Dedifferentiated amniotic fluid mesenchymal stem cell (primary cell): ENCODE measurements around the gene TMC7.

ENCODE experiments used
- DNase-seq: peaks from one replicate; pipeline ENCODE4 v3.0.0-alpha.2; 2016; ENCODE audit errors: extremely low spot score

TMC7 gene

GRCh38 chr16:19029980-19030379 lies 46.2 kb downstream of the TMC7 start:
- DNase-seq, result no peak

DNA sequence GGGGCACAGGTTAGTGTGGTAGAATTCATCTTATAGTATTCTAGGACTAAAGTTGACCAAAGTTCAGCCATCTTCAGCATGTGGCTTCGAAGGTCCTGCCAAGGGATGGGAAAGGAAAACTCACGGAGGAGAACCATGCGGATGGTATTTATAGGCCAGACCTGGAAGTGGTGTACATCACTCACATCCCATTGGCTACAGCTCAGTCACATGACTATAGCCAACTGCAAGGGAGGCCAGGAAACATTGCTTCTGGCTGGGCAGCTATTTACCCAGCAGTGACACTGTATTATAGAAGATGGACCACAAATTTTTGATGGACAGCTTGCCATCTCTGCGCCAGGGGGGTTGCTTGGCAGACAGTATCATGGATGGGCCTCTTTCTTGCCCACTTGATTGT lies 48.0 kb downstream of the TMC7 start:
- DNase-seq, result no peak

- DNase-seq, result no peak
These were observed 50.0 kb downstream of the TMC7 start for GRCh38 chr16:19033761-19034160.

DNA sequence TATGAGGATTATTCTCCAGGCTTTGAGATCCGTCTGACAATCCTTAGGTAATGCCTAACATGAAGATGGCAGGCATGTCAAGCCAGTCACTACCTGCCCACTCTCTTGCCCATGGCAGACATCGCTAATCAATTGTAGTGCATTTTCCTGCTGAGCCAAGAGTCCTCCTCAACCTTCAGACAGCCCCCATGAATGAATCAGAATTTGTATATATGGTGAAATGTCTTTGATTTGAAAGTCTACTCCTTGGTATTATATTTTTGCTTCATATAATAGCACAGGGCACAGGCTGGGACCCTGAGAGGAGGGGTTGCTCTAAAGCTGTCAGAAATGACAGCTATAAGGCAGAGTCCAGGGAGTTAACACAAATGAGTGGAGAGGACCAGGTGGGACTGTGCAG lies 56.7 kb downstream of the TMC7 start:
- DNase-seq, result no peak

DNA sequence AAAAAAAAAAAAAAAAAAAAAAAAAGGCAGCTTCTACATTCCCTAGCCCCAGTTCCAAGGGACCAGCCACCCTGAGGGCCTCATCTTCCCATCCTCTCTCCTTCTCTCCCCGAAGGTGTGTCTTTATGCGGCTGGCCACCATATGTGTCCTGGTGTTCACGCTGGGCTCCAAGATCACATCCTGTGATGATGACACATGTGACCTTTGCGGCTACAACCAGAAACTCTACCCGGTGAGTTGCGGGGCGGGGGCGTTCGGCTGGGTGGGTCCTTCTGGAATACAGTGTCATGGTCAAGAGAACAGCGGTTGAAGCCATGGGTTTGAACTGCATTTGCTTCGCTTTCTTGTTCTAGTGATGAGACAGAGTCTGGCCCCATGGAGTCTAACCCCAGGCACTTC lies 61.0 kb downstream of the TMC7 start:
- no peak for DNase-seq

GRCh38 chr16:19046062-19046461 lies 62.3 kb downstream of the TMC7 start:
- DNase-seq, result no peak

GRCh38 chr16:19062706-19063105 lies 79.0 kb downstream of the TMC7 start:
- no peak for DNase-seq

DNA sequence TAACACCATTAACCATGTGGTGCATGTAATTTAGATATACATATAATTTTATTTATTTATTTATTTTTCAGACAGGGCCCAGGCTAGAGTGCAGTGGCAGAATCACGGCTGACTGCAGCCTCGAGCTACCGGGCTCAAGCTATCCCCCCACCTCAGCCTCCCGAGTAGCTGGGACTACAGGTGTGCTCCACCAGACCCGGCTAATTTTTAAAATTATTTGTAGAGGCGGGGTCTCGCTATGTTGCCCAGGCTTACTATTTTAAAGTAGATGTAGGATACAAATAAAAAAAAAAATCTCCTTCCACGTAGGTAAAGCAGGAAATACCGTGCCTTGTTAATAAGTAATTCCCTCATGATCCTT lies 83.2 kb downstream of the TMC7 start:
- DNase-seq, result no peak

GRCh38 chr16:19067349-19068236 lies 83.9 kb downstream of the TMC7 start, which contains the start of gene COQ7:
Gene COQ7, plus strand, starts transcription at chr16:19067614. Its CDS starts 51 bp downstream, at chr16:19067665.
- DNase-seq, result peak; percentile 100

- no peak for DNase-seq
These were observed 84.6 kb downstream of the TMC7 start for GRCh38 chr16:19068237-19068815.

DNA sequence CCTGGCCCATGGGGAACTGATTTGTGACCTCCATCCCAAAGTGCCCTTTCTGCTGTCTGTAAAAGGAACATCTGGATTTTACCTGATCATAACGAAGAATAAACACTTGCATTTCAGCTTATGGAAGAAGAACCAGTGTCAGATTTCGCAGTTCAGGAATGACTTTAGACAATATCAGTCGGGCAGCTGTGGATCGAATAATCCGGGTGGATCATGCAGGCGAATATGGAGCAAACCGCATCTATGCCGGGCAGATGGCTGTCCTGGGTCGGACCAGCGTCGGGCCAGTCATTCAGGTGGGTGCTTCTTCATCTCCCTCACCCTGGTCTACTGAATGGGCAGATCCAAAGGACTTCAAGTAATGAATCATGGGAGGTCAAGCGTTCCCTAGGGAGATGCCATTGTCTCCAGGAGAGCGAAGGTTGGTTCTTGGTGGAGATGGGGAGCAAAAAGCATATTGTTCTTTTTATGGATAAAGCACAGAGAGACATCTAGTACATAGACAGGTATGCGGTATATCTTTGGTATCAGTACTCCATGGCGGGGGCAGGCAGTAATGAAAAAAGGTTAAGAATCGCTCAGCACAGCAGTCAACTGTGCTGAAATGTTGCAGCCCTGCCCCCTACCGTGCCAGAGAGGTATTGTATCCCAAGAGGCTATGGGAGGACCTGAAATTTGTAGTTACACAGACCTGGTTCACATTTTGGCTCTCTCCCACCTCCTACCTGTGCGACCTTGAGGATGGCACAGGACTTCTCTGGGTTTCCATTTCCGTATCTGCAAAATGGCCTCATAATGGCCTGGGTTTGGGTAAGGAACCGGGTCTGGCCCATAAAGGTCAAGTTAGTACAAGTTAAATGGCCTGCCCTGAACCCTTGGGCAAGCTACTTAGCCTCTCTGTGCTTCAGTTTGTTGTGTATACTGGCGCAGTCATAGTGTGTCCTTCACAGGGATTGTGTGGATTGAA lies 88.4 kb downstream of the TMC7 start:
- peak; percentile 53 for DNase-seq

GRCh38 chr16:19073344-19073743 lies 89.6 kb downstream of the TMC7 start:
- no peak for DNase-seq

DNA sequence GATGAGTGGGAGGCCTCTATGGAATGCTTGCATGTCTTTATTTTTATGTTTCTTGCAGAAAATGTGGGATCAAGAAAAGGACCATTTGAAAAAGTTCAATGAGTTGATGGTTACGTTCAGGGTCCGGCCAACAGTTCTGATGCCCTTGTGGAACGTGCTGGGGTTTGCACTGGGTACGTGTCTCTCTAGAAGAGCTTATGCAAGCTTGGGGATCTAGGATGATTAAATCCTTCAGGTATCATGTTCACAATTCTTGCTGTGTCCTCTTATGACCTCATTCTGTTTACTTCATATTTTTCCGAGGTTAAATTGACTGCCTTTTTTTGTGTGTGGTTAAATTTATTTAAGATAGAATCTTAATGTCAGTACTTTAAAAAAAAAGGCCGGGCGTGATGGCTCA lies 90.1 kb downstream of the TMC7 start:
- no peak for DNase-seq

DNA sequence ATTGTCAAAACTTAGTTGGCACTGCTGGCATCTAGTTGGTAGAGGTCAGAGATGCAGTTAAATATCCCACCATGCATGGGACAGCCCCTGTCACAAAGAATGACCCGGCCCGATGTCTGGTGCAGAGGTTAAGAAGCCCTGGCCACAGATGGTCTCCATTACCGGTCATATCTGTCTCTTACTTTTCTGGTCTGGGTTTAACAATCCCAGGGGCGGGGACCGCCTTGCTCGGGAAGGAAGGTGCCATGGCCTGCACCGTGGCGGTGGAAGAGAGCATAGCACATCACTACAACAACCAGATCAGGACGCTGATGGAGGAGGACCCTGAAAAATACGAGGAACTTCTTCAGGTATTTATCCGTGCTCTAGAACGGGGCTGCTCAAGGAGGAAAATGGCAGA lies 91.8 kb downstream of the TMC7 start:
- DNase-seq, result no peak

- no peak for DNase-seq
These were observed 94.1 kb downstream of the TMC7 start for GRCh38 chr16:19077879-19078278.

GRCh38 chr16:19083670-19084069 lies 99.9 kb downstream of the TMC7 start:
- no peak for DNase-seq

DNA sequence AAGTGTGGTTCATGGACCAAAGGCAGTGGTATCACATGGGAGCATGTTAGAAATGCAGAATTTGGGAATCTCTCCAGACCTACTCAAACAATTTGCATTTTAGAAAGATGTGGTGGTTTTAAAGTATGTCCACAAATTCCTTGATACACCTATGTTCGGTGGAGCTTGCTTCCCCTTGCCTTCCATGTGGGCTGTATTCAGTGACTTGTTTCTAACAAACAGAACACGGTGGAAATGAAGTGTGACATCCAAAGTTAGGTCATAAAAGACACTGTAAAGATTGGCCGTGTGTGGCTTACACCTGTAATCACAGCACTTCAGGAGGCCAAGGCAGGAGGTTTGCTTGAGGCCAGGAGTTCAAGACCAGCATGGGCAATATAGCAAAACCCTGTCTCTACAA lies 100.4 kb downstream of the TMC7 start:
- no peak for DNase-seq

DNA sequence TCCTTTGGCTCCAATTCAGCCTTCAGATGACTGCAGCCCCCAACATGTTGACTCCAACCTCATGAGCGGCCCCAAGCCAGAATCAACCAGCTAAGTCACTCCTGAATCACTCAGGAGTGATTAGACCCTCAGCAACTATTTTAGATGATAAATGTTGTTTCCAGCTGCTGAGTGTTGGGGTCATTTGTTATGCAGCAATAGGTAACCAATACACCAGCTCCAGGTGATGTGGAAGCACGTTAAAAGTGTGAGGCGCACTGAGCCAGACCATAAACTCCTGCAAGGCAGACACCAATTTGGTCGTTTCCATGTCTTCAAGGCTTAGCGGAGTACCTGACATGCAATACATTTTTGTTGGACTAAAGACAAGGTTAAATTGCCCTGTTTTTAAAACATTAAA lies 101.1 kb downstream of the TMC7 start:
- DNase-seq, result no peak

DNA sequence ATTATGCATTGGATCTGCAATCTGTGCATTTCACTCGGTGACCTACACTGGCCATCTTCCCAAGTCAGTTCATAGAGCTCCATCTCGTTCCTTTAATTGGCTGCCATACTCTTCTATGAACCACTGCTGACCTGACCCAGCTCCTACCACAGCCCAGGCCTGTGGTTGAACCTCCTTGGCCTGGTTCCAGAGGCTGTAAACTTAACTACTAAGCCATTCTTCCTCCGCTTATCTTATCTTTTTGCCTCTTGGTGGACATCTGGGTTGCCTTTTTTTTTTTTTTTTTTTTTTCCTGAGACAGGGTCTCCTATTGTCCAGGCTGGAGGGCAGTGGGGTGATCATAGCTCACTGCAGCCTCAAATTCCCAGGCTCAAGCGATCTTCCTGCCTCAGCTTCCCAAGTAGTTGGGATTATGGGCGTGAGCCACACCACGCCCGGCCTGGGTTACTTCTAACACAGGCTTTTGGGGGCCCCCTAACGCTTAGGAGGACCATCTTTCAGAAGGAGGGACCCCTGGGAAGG lies 102.0 kb downstream of the TMC7 start:
- no peak for DNase-seq

GRCh38 chr16:19086322-19087199 lies 102.8 kb downstream of the TMC7 start:
- DNase-seq, result peak; percentile 94

DNA sequence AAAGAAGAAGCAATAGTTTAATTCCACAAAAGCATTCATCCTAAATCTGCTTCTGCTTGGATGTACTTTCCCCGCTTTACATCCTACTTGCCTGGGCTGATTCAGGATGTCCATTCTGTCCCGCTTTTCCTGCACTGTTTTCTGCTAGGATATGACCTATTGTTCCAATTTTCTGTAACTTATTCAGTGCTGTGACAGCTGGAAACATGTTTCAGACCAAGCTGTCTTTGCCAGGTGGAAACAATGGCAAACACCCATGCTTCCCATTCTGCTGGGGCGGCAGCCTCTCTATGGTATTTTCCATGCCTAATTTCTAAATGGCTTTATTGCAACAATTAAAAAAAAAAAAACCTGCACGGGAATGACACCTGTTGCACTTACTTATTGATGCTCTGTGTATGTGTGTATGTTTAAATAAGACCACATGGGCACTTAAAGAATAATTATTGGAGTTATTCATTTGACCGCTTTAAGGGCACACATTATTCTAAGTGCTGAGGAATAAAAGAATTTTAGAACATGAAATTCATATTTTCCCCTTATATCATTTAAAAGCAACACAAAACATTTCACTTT lies 104.7 kb downstream of the TMC7 start:
- DNase-seq, result no peak
